ENCODE results near the gene HAX1. TPM values are rescaled to one million over a fixed set of nuclear protein-coding genes. Genes with fewer than 3 reads are reported as not detected.

Gene HAX1
- total and polyA plus RNA-seq, 2 of the 8 experiments (the other 6 are each of a cell fraction or from before 2014, with no cell fraction given): 82.2 to 115 TPM

DNA sequence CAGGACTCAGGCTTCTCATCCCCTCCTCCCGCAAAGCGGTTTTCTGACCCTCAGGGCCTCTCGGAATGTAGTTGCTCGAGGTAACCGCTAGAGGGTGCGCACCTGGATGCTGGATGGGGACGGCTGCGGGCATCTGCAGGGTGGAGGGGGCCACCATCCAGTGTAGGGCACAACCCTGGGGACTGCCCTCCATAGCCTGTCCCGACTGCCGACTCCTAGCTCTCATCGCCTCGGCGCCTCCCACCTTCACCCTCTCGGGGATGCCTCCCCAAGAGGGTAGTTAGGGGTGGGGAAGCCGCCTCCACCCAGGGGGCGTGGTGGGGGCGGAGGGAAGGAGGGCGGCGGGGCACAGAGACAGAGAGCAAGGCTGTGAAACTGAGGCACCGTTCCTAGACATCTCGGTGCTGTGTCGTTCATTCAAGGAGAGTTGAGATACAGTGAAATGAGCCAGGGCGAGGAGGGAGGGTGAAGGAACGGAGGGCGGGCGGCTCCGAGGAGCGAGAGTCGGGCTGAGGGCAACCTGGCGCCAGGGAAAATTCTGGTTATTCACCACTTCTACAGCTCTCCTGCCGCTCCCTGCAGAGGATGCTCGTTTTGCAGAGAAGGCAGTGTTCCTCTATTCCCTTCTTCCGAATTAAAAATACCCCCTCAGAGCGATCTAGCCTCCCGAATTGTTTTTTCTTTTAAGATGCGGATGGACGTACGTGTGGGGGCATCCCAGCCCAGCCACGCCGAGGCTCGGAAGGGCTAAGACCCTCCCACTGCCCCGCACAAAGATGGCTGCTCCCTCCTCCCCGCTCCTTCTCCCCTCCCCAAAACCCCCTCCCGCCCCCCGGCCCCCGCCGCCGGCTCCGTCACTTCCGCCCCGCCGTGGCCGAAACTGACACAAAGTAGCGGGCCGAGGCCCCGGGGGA is 52.5 kb downstream of the HAX1 start, which contains the start of gene ATP8B2 (continued):
- no peak for TF ChIP-seq RFX5 (IDR thresholded peaks at IDR 0.05; ENCODE audit: borderline replicate concordance, low read depth, low read length)
- TF ChIP-seq RBBP5 (IDR thresholded peaks at IDR 0.05; ENCODE audit: borderline replicate concordance, low read depth, low read length): 0 out of 2 replicates have a peak, but pooled peaks have one; percentile 29
- TF ChIP-seq SIN3A (conservative IDR thresholded peaks at IDR 0.05 in 1 of 2, IDR thresholded peaks at IDR 0.05 in 1 of 2; ENCODE audit: low read depth in 1 of 2, low read length in 2 of 2): peak in 1 of 2 experiments; percentile 59; a peak in 1 of 4 replicates
- TF ChIP-seq KDM5A (IDR thresholded peaks at IDR 0.05; ENCODE audit: low read length): no peak
- peak; percentile 54; the same call in 1 of the 2 replicates for TF ChIP-seq POLR2AphosphoS5 (IDR thresholded peaks at IDR 0.05; ENCODE audit: low read depth, low read length)
- no peak for TF ChIP-seq EGR1 (IDR thresholded peaks at IDR 0.05; ENCODE audit: borderline replicate concordance, low read depth, low read length)
- TF ChIP-seq CREB1 (IDR thresholded peaks at IDR 0.05): peak; percentile 72
- no peak for TF ChIP-seq NRF1 (IDR thresholded peaks at IDR 0.05; ENCODE audit: low read depth, low read length)
- TF ChIP-seq CBX5 (IDR thresholded peaks at IDR 0.05; ENCODE audit: low read depth, low read length): no peak
- peak; percentile 62 for TF ChIP-seq ASH2L (IDR thresholded peaks at IDR 0.05; ENCODE audit: low read length)
- TF ChIP-seq ZNF274 (IDR thresholded peaks at IDR 0.05; ENCODE audit: borderline replicate concordance, extremely low read depth, low read length): no peak
- peak; percentile 96 for TF ChIP-seq YY1 (IDR thresholded peaks at IDR 0.05; ENCODE audit: low read depth, low read length)
- no peak for TF ChIP-seq SP1 (IDR thresholded peaks at IDR 0.05; ENCODE audit: low read depth, low read length)

Small RNA genes lying within 50 kb of the gene (small RNA-seq; reads per million reads assigned to genes)
- gene RF00273 (ENCODE audit: insufficient read depth): not detected
- not detected for gene RNU6-121P (ENCODE audit: insufficient read depth)
- not detected for gene RNU6-239P (ENCODE audit: insufficient read depth)
- gene SNORA58B (ENCODE audit: insufficient read depth): not detected

Other genes starting within 250 kb of the HAX1 start
- not detected in 2 replicates for gene NUP210L, start 117.6 kb upstream of the HAX1 start, total RNA-seq (2021; fragmentation: NEBNext Ultra II Directional; extraction: Animal tissue kit (Norgen Biotek cat#: 25700))
- gene NUP210L, start 117.6 kb upstream of the HAX1 start, polyA plus RNA-seq (2011; rRNA removed): not detected in 2 replicates
- 572 and 586 TPM in 2 replicates for gene TPM3, start 80.5 kb upstream of the HAX1 start, total RNA-seq (2021; fragmentation: NEBNext Ultra II Directional; extraction: Animal tissue kit (Norgen Biotek cat#: 25700))
- gene TPM3, start 80.5 kb upstream of the HAX1 start, polyA plus RNA-seq (2011; rRNA removed): 213 and 278 TPM in 2 replicates
- gene CFAP141, start 66.3 kb upstream of the HAX1 start, total RNA-seq (2021; fragmentation: NEBNext Ultra II Directional; extraction: Animal tissue kit (Norgen Biotek cat#: 25700)): not detected in 2 replicates
- gene CFAP141, start 66.3 kb upstream of the HAX1 start, polyA plus RNA-seq (2011; rRNA removed): not detected in 2 replicates
- gene UBAP2L, start 51.7 kb upstream of the HAX1 start, total RNA-seq (2021; fragmentation: NEBNext Ultra II Directional; extraction: Animal tissue kit (Norgen Biotek cat#: 25700)): 253 and 254 TPM in 2 replicates
- gene UBAP2L, start 51.7 kb upstream of the HAX1 start, polyA plus RNA-seq (2011; rRNA removed): 303 and 349 TPM in 2 replicates
- gene AQP10, start 48.5 kb downstream of the HAX1 start, total RNA-seq (2021; fragmentation: NEBNext Ultra II Directional; extraction: Animal tissue kit (Norgen Biotek cat#: 25700)): not detected in 2 replicates
- not detected in 2 replicates for gene AQP10, start 48.5 kb downstream of the HAX1 start, polyA plus RNA-seq (2011; rRNA removed)
- gene ATP8B2, start 52.9 kb downstream of the HAX1 start, total RNA-seq (2021; fragmentation: NEBNext Ultra II Directional; extraction: Animal tissue kit (Norgen Biotek cat#: 25700)): 59.3 and 61.4 TPM in 2 replicates
- 70.1 and 98.5 TPM in 2 replicates for gene ATP8B2, start 52.9 kb downstream of the HAX1 start, polyA plus RNA-seq (2011; rRNA removed)
- 2.6 and 3.0 TPM in 2 replicates for gene IL6R, start 132.7 kb downstream of the HAX1 start, total RNA-seq (2021; fragmentation: NEBNext Ultra II Directional; extraction: Animal tissue kit (Norgen Biotek cat#: 25700))
- 2.3 and 3.3 TPM in 2 replicates for gene IL6R, start 132.7 kb downstream of the HAX1 start, polyA plus RNA-seq (2011; rRNA removed)
- 0.15 TPM in 1 of 2 replicates, not detected in the other for gene TDRD10, start 229.6 kb downstream of the HAX1 start, total RNA-seq (2021; fragmentation: NEBNext Ultra II Directional; extraction: Animal tissue kit (Norgen Biotek cat#: 25700))
- 0.27 and 0.30 TPM in 2 replicates for gene TDRD10, start 229.6 kb downstream of the HAX1 start, polyA plus RNA-seq (2011; rRNA removed)
- gene SHE, start 229.8 kb downstream of the HAX1 start, total RNA-seq (2021; fragmentation: NEBNext Ultra II Directional; extraction: Animal tissue kit (Norgen Biotek cat#: 25700)): 0.29 and 0.45 TPM in 2 replicates
- 0.28 and 0.44 TPM in 2 replicates for gene SHE, start 229.8 kb downstream of the HAX1 start, polyA plus RNA-seq (2011; rRNA removed)

All from H1 (cell line).